K562 (cell line): ENCODE measurements around the gene ACOT9. TPM values are rescaled to one million over a fixed set of nuclear protein-coding genes. Genes with fewer than 3 reads are reported as not detected.

Experiments
- CBX1 ChIP-seq: sonication (generic); IDR thresholded peaks from 2 replicates; pipeline ENCODE4 v1.6.1; 2016; ENCODE audit warnings: antibody characterized with exemption, low read depth, mild to moderate bottlenecking
- EGR1 ChIP-seq: fragments of 450-650 bp; conservative IDR thresholded peaks from 2 replicates; pipeline ENCODE4 v1.6.1; 2017; ENCODE audit warnings: mild to moderate bottlenecking
- EZH2 ChIP-seq: IDR thresholded peaks from 2 replicates; pipeline ENCODE4 v1.6.1; 2012; ENCODE audit warnings: low read depth, mild to moderate bottlenecking, inconsistent platforms, low read length, borderline replicate concordance
- KLF6 ChIP-seq: fragments of 250-450 bp; sonication (Bioruptor Pico); IDR thresholded peaks from 2 replicates; pipeline ENCODE4 v1.4.0; 2020; ENCODE audit warnings: mild to moderate bottlenecking, moderate library complexity, borderline replicate concordance
- LCOR ChIP-seq: sonication (generic); formaldehyde crosslinking; IDR thresholded peaks from 2 replicates; pipeline ENCODE4 v1.8.0; 2022; ENCODE audit warnings: mild to moderate bottlenecking, missing genetic modification reagents
- NBN ChIP-seq: fragments of 450-650 bp; IDR thresholded peaks from 2 replicates; pipeline ENCODE4 v1.6.1; 2016; ENCODE audit warnings: low read depth, mild to moderate bottlenecking
- SPI1 ChIP-seq: IDR thresholded peaks from 2 replicates; pipeline ENCODE4 v1.6.1; 2011; ENCODE audit warnings: low read depth, low read length, control low read depth, borderline replicate concordance
- TAF1 ChIP-seq: IDR thresholded peaks from 2 replicates; pipeline ENCODE4 v1.6.1; 2011; ENCODE audit warnings: mild to moderate bottlenecking, low read length, moderate library complexity; ENCODE audit not compliant: insufficient read depth, control insufficient read depth, severe bottlenecking; ENCODE audit errors: extremely low read depth
- THAP7 ChIP-seq: fragments of 250-450 bp; sonication (Bioruptor Pico); IDR thresholded peaks from 2 replicates; pipeline ENCODE4 v1.5.0; 2021
- TSC22D4 ChIP-seq: fragments of 450-650 bp; IDR thresholded peaks from 2 replicates; pipeline ENCODE4 v1.6.1; 2016; ENCODE audit warnings: missing genetic modification characterization, missing biosample characterization, control low read depth
- ZBTB11 ChIP-seq, 3 experiments: fragments of 200-800 bp in 1 of 3; fragments of 250-450 bp in 1 of 3; fragments of 450-650 bp in 1 of 3; sonication (Bioruptor Pico) in 1 of 3; sonication (Bioruptor generic) in 1 of 3; formaldehyde crosslinking in 1 of 3; IDR thresholded peaks; 2 replicates each; pipeline versions ENCODE4 v1.6.1 to v1.8.0; 2016 to 2022; ENCODE audit warnings: mild to moderate bottlenecking in 2 of 3, missing genetic modification characterization in 2 of 3, missing compliant biosample characterization in 1 of 3, moderate library complexity in 1 of 3
- ZBTB8A ChIP-seq: fragments of 450-650 bp; IDR thresholded peaks from 2 replicates; pipeline ENCODE4 v1.6.1; 2018; ENCODE audit warnings: mild to moderate bottlenecking, moderate library complexity; ENCODE audit not compliant: partially characterized antibody
- ZFP1 ChIP-seq: fragments of 450-650 bp; formaldehyde crosslinking; IDR thresholded peaks from 2 replicates; pipeline ENCODE4 v1.4.0; 2020; ENCODE audit warnings: mild to moderate bottlenecking, mixed read lengths
- ZFX ChIP-seq: sonication (generic); formaldehyde crosslinking; IDR thresholded peaks from 2 replicates; pipeline ENCODE4 v1.8.0; 2022; ENCODE audit warnings: mild to moderate bottlenecking, missing genetic modification reagents, moderate library complexity
- ZNF253 ChIP-seq: fragments of 250-450 bp; sonication (Bioruptor Pico); conservative IDR thresholded peaks from 2 replicates; pipeline ENCODE4 v1.6.1; 2021; ENCODE audit warnings: mild to moderate bottlenecking
- polyA plus RNA-seq, 8 experiments: library from polyadenylated mRNA; depleted of rRNA in 4 of 8; stranded (reverse) in 5 of 8; unstranded in 3 of 8; fragments of >200 nt; fragmentation: Nextera tagmentation in 2 of 8; fragmentation: Illumina TruSeq in 1 of 8; extraction: Ambion mirVana in 2 of 8; extraction: Trizol in 1 of 8; gene quantifications; 2 replicates each; pipeline versions ENCODE4 v1.2.1 to v1.2.3, GENCODE V29; 2011 to 2014; ENCODE audit warnings: inconsistent platforms in 1 of 8, missing spikeins in 1 of 8
- total RNA-seq, 7 experiments: library from RNA; depleted of rRNA in 6 of 7; stranded (reverse); fragments of >200 nt in 6 of 7; fragmentation: Illumina TruSeq in 2 of 7; extraction: Trizol in 2 of 7; gene quantifications; 2 replicates each; pipeline versions ENCODE4 v1.2.1 to v1.2.3, GENCODE V29; 2011 to 2021; ENCODE audit warnings: low replicate concordance in 1 of 7
- TF ChIP-seq, protein P1 (sequence below): fragments of 250-450 bp; sonication (Bioruptor Pico); IDR thresholded peaks from 2 replicates; pipeline ENCODE4 v1.4.0; 2020; ENCODE audit warnings: mild to moderate bottlenecking, moderate library complexity
- TF ChIP-seq, protein P2 (sequence below): fragments of 250-450 bp; sonication (Bioruptor Pico); IDR thresholded peaks from 2 replicates; pipeline ENCODE4 v1.6.1; 2021; ENCODE audit warnings: mild to moderate bottlenecking

ACOT9 gene
- total and polyA plus RNA-seq, 9 of the 15 experiments (the other 6 are each of a cell fraction or from before 2014, with no cell fraction given): 31.2 to 80.9 (median 45.3) TPM

- TF ChIP-seq, protein P1, sequence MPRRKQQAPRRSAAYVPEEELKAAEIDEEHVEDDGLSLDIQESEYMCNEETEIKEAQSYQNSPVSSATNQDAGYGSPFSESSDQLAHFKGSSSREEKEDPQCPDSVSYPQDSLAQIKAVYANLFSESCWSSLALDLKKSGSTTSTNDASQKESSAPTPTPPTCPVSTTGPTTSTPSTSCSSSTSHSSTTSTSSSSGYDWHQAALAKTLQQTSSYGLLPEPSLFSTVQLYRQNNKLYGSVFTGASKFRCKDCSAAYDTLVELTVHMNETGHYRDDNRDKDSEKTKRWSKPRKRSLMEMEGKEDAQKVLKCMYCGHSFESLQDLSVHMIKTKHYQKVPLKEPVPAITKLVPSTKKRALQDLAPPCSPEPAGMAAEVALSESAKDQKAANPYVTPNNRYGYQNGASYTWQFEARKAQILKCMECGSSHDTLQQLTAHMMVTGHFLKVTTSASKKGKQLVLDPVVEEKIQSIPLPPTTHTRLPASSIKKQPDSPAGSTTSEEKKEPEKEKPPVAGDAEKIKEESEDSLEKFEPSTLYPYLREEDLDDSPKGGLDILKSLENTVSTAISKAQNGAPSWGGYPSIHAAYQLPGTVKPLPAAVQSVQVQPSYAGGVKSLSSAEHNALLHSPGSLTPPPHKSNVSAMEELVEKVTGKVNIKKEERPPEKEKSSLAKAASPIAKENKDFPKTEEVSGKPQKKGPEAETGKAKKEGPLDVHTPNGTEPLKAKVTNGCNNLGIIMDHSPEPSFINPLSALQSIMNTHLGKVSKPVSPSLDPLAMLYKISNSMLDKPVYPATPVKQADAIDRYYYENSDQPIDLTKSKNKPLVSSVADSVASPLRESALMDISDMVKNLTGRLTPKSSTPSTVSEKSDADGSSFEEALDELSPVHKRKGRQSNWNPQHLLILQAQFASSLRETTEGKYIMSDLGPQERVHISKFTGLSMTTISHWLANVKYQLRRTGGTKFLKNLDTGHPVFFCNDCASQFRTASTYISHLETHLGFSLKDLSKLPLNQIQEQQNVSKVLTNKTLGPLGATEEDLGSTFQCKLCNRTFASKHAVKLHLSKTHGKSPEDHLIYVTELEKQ: no peak
- TF ChIP-seq ZFX (CRISPR knock-in tag) (peak; percentile 72), CBX1 (no peak), LCOR (no peak), NBN (no peak), TAF1 (peak; percentile 70), SPI1 (peak; percentile 2; the same call in 1 of the 2 replicates), THAP7 (no peak), EGR1 (peak; percentile 46), ZBTB11 (CRISPR knock-in tag; IDR thresholded peaks at IDR 0.05) (0 out of 6 replicates have a peak, but pooled peaks of 1 of the 3 experiments have one; percentile 35), TSC22D4 (tag) (no peak), ZNF253 (no peak), ZBTB8A (no peak), EZH2 (no peak), ZFP1 (CRISPR knock-in tag) (no peak), KLF6 (CRISPR knock-in tag) (no peak)
- TF ChIP-seq, protein P2, sequence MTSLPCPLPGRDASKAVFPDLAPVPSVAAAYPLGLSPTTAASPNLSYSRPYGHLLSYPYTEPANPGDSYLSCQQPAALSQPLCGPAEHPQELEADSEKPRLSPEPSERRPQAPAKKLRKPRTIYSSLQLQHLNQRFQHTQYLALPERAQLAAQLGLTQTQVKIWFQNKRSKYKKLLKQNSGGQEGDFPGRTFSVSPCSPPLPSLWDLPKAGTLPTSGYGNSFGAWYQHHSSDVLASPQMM (CRISPR knock-in tag): no peak
Measured at GRCh38 chrX:23667239-23668177, 75.6 kb downstream of the ACOT9 start, which contains the start of gene PRDX4 (continued).
